BE2C (cell line): ENCODE measurements around the gene ACTL6A.

ENCODE experiments used
- DNase-seq: peaks from one replicate; pipeline ENCODE4 v3.0.0-alpha.2; 2020
- H3K27me3 ChIP-seq: fragments of 250-450 bp; sonication (Bioruptor Pico); 2 replicates; pipeline ENCODE4 v1.5.1; 2020; ENCODE audit warnings: mild to moderate bottlenecking
- H3K36me3 ChIP-seq: fragments of 250-450 bp; sonication (Bioruptor Pico); 2 replicates; pipeline ENCODE4 v1.5.1; 2020; ENCODE audit warnings: mild to moderate bottlenecking
- H3K4me1 ChIP-seq: fragments of 250-450 bp; sonication (Bioruptor Pico); 2 replicates; pipeline ENCODE4 v1.5.1; 2020
- H3K4me3 ChIP-seq: 2 replicates; pipeline ENCODE4 v1.5.1; 2011; ENCODE audit warnings: low read depth, low read length
- H3K9me3 ChIP-seq: fragments of 250-450 bp; sonication (Bioruptor Pico); 2 replicates; pipeline ENCODE4 v1.5.1; 2020
- CTCF ChIP-seq: IDR thresholded peaks from 2 replicates; pipeline ENCODE4 v1.5.1; 2012; ENCODE audit warnings: mild to moderate bottlenecking, low read depth, low read length

The ACTL6A gene

DNA sequence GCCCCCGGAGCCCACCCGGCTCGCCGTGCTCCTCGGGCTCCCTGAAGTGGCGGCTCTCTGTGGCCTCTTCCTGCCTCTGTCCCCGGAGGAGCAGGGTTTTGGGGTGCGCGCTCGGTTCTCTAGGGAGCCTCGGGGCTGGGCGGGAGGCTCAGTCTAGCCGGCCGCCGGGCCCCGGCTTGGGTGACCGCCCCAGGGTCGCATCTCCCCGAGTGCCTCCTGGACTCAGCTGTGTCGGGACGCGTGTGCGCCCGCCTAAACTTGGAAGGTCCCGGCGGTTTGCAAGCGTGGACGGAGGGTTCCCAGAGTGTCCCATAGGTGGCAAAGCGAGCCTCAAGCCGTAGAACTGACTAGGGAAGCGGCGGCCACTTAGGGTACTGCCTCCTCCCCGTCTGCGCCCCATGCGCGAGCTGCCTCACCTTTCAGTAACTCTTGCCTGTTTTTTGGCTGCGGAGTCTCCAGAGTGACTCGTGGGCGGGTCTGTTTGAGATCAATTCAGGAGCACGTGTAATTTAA, 601 bp downstream of the ACTL6A start:
- DNase-seq, result peak; percentile 77
- H3K4me1 ChIP-seq, result no peaks in the 10 kb centered on the region
- peak overlapping the region; percentile 87 for H3K4me3 ChIP-seq
- no peaks in the 10 kb centered on the region for H3K27me3 ChIP-seq
- peak; percentile 40 for TF ChIP-seq CTCF
- H3K9me3 ChIP-seq, result no peaks in the 10 kb centered on the region; the same call in 1 of the 2 replicates
- no peaks in the 10 kb centered on the region for H3K36me3 ChIP-seq

GRCh38 chr3:179565496-179565895, 2.8 kb downstream of the ACTL6A start:
- H3K27me3 ChIP-seq, result no peaks in the 10 kb centered on the region
- H3K9me3 ChIP-seq, result no peaks in the 10 kb centered on the region
- H3K36me3 ChIP-seq, result peaks cover 12% of the 10 kb centered on the region
- no peak for DNase-seq
- no peaks in the 10 kb centered on the region for H3K4me1 ChIP-seq
- TF ChIP-seq CTCF, result no peak
- no peak overlapping the region for H3K4me3 ChIP-seq

DNA sequence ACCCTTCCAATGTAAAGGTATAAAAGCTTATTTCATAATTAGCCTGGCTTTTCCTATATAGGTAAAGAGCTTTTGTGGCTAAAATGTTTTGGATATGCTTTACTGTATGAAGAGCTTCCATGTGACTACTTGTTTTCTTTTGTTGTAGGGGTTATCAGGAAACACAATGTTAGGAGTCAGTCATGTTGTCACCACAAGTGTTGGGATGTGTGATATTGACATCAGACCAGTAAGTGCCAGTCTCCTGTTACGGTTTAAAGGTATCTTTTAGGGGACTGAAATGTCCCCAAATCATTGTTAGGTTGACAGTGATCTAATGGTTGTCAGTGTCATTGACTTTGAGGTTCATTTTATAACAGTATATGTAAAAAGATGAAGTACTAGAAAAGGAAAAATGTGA, 18.3 kb downstream of the ACTL6A start:
- no peaks in the 10 kb centered on the region for H3K27me3 ChIP-seq
- peaks cover 60% of the 10 kb centered on the region for H3K36me3 ChIP-seq
- no peaks in the 10 kb centered on the region for H3K4me1 ChIP-seq
- no peak for TF ChIP-seq CTCF
- DNase-seq, result no peak
- no peaks in the 10 kb centered on the region for H3K9me3 ChIP-seq
- no peak overlapping the region for H3K4me3 ChIP-seq

- Histone ChIP-seq H3K36me3 (peaks cover 82% of the 10 kb centered on the region), H3K4me3 (no peak overlapping the region), H3K9me3 (no peaks in the 10 kb centered on the region), H3K4me1 (no peaks in the 10 kb centered on the region), H3K27me3 (no peaks in the 10 kb centered on the region)
- DNase-seq, result no peak
- TF ChIP-seq CTCF, result no peak
Measured at GRCh38 chr3:179589143-179589542, 26.4 kb downstream of the ACTL6A start.

- no peaks in the 10 kb centered on the region for H3K27me3 ChIP-seq
- H3K9me3 ChIP-seq, result no peaks in the 10 kb centered on the region
- no peak for TF ChIP-seq CTCF
- peaks cover 94% of the 10 kb centered on the region for H3K36me3 ChIP-seq
- H3K4me3 ChIP-seq, result no peak overlapping the region
- no peaks in the 10 kb centered on the region for H3K4me1 ChIP-seq
- DNase-seq, result no peak
Measured at GRCh38 chr3:179590669-179591068, 27.9 kb downstream of the ACTL6A start.

DNA sequence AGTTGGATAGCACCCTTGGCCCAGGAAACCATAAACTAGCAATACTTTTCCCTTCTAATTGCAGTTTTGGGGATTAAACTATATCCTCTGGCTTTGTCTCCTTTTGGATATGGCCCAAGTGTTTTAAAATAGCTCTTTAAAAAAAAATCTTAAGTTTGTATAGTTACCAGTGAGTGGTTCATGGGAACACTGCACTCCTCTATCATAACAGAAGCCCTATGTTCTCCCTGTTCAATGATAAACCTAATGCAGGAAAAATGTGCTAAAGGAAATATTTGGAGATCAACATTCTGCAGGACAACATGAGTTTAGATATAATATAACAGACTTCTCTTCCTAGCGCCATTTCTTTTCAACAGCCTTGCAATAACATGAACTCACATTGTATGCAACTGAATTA, 28.6 kb downstream of the ACTL6A start:
- no peak for DNase-seq
- no peak for TF ChIP-seq CTCF
- no peak overlapping the region for H3K4me3 ChIP-seq
- H3K36me3 ChIP-seq, result peaks cover 94% of the 10 kb centered on the region
- H3K27me3 ChIP-seq, result no peaks in the 10 kb centered on the region
- no peaks in the 10 kb centered on the region for H3K4me1 ChIP-seq
- H3K9me3 ChIP-seq, result no peaks in the 10 kb centered on the region
